Superior temporal gyrus (tissue), 1 donor: ENCODE data around the gene SIT1.

Source experiments
- DNase-seq: peaks from one replicate; pipeline ENCODE4 v3.0.0-alpha.2; 2016; ENCODE audit errors: extremely low spot score

SIT1 gene

DNA sequence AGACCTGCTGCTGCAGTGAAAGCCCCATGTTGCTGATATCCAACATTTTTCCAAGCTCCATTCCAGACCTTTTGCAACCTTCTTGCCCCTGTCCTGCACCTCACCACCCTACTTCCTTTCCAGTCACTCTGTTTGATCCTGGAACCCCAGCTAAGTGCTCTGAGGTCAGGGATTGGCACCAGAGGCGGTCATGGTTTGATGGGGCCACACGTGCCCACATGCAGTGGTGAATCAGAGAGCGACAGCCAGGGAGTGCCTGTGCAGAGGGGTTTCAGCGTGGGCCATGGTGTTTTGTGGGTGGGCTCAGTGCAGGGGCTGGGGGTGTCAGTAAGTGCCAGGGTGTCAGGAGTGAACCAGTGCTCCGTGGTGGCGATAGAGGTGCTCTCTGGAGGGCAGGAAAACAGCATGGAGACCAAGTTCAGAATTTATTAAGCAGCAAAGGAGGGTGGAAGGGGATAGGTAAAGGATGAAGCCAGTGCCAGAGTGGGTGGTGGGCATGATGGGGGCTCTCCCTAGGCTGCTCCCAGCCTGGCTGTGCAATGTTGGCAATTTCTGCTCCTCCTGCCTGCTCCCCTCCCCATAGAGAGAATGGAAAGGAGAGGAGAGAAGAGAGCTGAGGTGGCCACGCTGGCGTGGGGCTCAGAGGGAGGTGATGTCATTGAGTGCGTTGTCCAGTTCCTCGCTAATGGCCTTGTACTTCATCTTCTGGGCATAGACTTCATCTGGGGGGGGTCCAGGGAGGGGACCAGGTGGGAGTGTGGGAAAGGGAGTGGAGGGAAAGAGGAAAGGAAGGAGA lies 32.0 kb upstream of the SIT1 start:
- DNase-seq = no peak

DNA sequence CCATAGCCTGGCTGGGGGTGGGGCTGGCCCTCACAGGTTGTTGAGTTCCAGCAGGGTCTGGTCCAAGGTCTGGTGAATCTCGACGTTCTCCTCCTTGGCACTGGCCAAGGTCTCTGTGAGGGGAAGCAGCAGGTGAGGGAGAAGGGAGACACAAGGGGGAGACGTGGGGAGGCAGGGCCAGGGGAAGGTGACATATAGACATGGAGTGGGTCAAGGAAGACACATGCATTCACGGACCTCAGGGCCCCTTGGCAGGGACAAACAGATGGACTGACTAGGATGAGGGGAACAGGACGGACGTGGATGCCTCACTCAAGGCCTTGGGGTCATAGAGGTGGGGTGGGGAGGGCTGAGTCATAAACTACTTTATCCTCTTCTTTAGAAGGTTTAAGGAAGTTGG lies 31.3 kb upstream of the SIT1 start:
- DNase-seq = no peak

DNA sequence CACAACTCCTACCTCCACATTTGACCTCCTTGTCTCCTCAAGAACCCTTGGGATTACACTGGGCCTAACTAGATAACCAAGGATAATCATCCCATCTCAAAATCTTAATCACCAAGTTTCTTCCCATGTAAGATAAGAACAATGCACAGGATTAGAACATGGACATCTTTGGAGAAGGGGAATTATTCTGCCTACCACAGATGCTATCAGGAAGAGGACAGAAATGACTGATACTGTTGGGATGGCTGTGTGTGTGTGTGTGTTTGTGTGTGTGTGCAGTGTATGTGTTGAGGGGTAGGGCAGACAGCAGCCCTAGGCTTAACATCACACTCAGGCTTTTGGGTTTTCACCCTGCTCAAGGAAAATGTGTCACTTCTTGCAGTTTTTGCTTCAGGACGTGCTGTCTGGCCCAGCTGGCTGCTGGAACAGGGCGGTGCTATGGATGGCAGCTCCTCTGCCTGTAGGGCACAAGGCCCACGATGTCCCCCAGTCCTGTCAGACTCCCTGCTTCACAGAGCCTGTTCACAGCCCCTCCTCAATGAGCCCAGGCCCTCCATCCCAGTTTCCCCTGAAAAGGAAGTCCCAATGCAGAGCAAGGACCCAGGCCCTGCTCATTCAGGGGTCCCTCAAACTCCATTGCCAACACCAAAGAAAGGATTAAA lies 30.7 kb upstream of the SIT1 start:
- DNase-seq = no peak

DNA sequence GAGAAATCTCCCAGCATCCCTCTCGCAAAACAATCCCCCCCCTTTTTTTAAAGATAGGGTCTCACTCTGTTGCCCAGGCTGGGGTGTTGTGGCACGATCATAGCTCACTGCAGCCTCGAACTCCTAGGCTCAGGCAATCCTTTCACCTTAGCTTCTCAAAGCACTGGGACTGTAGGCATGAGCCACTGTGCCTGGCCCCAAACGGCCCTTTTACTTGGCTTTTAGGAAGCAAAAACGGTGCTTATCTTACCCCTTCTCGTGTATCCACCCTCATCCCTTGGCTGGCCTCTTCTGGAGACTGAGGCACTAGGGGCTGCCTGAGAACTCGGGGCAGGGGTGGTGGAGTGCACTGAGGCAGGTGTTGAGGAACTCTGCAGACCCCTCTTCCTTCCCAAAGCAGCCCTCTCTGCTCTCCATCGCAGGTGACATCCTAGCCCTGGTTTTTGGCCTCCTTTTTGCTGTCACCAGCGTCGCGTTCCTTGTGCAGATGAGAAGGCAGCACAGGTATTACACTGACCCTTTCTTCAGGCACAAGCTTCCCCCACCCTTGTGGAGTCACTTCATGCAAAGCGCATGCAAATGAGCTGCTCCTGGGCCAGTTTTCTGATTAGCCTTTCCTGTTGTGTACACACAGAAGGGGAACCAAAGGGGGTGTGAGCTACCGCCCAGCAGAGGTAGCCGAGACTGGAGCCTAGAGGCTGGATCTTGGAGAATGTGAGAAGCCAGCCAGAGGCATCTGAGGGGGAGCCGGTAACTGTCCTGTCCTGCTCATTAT lies 29.8 kb upstream of the SIT1 start:
- no peak for DNase-seq

DNA sequence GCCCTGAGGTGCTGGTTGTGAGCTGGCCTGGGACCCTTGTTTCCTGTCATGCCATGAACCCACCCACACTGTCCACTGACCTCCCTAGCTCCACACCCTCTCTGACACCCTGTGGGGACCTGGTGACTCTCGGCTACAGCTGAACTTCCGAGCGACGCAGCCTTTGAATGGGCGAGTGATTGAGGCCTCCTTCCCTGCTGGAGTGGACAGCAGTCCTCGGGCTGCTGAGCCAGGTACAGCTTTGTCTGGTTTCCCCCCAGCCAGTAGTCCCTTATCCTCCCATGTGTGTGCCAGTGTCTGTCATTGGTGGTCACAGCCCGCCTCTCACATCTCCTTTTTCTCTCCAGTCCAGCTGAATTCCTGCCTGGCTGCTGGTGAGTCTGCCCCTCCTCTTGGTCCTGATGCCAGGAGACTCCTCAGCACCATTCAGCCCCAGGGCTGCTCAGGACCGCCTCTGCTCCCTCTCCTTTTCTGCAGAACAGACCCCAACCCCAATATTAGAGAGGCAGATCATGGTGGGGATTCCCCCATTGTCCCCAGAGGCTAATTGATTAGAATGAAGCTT lies 29.1 kb upstream of the SIT1 start:
- no peak for DNase-seq

DNA sequence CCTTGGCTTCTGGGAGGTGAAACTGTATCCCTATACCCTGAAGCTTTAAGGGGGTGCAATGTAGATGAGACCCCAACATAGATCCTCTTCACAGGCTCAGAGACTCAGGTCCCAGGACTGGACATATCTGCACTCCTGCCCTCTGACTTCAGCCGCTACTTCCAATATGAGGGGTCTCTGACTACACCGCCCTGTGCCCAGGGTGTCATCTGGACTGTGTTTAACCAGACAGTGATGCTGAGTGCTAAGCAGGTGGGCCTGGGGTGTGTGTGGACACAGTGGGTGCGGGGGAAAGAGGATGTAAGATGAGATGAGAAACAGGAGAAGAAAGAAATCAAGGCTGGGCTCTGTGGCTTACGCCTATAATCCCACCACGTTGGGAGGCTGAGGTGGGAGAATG lies 28.4 kb upstream of the SIT1 start:
- DNase-seq = no peak

DNA sequence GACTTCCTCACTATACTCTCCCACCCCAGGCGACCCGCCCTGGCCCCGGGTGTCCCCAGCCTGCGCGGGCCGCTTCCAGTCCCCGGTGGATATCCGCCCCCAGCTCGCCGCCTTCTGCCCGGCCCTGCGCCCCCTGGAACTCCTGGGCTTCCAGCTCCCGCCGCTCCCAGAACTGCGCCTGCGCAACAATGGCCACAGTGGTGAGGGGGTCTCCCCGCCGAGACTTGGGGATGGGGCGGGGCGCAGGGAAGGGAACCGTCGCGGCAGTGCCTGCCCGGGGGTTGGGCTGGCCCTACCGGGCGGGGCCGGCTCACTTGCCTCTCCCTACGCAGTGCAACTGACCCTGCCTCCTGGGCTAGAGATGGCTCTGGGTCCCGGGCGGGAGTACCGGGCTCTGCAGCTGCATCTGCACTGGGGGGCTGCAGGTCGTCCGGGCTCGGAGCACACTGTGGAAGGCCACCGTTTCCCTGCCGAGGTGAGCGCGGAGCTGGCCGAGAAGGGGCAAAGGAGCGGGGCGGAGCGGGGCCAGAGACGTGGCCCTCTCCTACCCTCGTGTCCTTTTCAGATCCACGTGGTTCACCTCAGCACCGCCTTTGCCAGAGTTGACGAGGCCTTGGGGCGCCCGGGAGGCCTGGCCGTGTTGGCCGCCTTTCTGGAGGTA lies 25.1 kb upstream of the SIT1 start:
- DNase-seq = no peak

DNA sequence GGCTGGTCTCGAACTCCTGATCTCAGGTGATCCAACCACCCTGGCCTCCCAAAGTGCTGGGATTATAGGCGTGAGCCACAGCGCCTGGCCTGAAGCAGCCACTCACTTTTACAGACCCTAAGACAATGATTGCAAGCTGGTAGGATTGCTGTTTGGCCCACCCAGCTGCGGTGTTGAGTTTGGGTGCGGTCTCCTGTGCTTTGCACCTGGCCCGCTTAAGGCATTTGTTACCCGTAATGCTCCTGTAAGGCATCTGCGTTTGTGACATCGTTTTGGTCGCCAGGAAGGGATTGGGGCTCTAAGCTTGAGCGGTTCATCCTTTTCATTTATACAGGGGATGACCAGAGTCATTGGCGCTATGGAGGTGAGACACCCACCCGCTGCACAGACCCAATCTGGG lies 24.5 kb upstream of the SIT1 start:
- no peak for DNase-seq

DNA sequence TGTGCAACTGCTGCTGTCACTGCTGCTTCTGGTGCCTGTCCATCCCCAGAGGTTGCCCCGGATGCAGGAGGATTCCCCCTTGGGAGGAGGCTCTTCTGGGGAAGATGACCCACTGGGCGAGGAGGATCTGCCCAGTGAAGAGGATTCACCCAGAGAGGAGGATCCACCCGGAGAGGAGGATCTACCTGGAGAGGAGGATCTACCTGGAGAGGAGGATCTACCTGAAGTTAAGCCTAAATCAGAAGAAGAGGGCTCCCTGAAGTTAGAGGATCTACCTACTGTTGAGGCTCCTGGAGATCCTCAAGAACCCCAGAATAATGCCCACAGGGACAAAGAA lies 23.3 kb upstream of the SIT1 start:
- DNase-seq = no peak

DNA sequence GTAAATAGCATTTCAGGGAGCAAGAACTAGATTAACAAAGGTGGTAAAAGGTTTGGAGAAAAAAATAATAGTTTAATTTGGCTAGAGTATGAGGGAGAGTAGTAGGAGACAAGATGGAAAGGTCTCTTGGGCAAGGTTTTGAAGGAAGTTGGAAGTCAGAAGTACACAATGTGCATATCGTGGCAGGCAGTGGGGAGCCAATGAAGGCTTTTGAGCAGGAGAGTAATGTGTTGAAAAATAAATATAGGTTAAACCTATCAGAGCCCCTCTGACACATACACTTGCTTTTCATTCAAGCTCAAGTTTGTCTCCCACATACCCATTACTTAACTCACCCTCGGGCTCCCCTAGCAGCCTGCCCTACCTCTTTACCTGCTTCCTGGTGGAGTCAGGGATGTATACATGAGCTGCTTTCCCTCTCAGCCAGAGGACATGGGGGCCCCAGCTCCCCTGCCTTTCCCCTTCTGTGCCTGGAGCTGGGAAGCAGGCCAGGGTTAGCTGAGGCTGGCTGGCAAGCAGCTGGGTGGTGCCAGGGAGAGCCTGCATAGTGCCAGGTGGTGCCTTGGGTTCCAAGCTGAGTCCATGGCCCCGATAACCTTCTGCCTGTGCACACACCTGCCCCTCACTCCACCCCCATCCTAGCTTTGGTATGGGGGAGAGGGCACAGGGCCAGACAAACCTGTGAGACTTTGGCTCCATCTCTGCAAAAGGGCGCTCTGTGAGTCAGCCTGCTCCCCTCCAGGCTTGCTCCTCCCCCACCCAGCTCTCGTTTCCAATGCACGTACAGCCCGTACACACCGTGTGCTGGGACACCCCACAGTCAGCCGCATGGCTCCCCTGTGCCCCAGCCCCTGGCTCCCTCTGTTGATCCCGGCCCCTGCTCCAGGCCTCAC lies 22.6 kb upstream of the SIT1 start, which contains the start of gene CA9:
CA9 (plus strand) TSS at position 797 of the 893 bp plus-strand sequence; CDS start at position 829, 32 bp downstream.
- no peak for DNase-seq

DNA sequence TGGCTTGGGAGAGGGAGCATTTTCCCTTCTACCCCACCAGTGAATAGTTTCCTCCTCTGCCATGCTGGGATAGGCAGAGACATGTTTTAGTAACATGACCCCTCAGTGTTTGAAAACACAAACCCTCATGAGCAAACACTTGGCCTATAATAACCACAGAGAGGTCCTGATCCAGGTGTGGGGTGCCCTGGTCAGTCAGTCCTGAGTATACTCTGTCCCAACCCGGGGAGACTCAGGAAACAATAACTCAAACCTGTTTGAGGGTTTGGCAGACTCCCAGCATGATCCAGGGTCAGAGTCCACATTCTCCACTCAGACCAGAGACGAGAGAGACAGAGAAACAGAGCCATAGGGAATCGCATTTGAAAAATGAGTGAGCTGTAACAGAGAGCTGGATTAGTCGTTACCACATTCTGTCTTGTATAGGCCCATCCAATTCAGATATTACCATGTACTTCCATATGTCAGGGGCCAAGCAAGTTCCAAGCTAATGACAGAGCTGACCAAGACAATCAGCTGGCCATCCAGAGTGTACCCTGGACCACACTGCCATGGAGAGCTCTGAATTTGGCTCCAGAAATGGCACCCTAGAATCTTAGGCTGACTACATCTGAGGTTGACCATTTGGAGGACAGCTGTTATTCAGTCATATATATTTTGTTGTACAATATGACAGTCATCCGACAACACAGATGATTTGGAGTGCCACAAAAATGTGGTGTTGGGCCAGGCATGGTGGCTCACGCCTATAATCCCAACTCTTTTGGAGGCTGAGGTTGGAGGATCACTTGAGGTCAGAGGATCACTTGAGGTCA lies 18.8 kb upstream of the SIT1 start:
- DNase-seq = no peak

DNA sequence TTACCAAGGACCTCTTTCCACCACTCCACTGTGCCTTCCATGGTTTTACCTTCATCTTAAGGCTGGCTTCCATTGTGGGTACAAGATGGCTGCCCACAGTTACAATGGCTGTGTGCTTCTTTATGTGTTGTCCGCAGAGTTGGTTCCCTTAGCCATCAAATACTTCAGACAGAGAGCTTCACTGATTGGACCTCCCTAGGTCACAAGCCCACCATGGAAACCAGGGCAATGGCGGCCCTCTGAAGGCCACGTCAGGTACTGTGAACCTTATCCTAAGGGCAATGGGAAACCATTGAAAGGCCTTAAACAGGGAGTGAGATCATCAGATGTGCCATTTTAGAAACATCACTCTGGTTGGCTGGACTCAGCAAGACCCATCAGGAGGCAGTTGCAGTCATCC lies 17.2 kb upstream of the SIT1 start:
- no peak for DNase-seq

DNA sequence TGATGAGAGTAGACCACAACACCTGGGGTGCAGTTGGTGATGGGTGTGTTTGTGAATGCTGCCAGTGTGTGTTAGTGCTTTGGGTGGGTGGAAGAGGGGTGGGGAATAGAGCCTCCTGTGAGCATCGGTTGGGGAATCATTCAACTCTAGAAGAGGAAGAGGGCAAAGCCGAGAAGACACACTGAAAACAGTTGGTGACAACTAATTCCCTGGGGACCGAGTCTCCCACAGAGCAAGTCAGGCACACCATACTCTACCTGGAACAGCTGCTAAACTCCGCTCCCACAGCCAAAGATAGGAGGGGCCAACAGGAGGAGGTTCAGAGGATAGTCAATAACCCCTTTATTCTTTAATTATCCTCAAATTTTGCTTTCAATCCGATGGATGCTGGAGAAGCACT lies 15.8 kb upstream of the SIT1 start:
- no peak for DNase-seq

DNA sequence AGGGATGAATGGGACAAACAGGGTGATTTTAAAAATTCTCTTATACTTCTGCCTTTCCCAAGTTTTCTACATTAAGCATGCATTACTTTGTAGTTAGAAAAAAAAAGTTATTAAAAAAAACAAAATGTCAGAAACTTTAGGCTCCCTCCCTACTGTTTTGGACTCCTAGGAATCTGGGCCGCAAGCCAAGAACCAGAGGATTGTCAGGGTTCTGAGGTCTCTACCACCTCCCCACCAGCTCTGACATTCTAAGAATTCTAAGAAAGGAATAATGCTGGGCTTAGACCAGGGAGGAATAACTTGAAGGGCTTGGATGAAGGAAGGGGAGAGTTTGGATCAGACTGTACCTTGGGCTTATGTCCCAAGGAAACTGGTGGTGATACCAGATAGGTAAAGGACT lies 15.3 kb upstream of the SIT1 start:
- DNase-seq = no peak

DNA sequence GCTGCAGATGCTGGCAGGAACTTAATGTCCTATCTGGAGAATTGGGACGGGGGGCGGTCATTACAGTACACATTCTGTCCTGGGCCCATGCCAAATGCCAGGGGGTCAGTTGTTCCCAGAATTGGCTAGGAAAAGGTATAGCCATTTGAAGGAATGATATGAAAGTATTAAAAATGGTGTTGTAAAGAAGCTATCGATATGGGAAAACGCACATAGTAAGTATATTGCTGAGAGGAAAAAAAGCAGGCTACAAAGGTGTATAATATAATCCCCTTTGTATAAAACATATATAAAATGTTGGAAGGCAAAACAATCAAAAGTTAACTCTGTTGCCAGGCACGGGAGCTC lies 14.7 kb upstream of the SIT1 start:
- no peak for DNase-seq

DNA sequence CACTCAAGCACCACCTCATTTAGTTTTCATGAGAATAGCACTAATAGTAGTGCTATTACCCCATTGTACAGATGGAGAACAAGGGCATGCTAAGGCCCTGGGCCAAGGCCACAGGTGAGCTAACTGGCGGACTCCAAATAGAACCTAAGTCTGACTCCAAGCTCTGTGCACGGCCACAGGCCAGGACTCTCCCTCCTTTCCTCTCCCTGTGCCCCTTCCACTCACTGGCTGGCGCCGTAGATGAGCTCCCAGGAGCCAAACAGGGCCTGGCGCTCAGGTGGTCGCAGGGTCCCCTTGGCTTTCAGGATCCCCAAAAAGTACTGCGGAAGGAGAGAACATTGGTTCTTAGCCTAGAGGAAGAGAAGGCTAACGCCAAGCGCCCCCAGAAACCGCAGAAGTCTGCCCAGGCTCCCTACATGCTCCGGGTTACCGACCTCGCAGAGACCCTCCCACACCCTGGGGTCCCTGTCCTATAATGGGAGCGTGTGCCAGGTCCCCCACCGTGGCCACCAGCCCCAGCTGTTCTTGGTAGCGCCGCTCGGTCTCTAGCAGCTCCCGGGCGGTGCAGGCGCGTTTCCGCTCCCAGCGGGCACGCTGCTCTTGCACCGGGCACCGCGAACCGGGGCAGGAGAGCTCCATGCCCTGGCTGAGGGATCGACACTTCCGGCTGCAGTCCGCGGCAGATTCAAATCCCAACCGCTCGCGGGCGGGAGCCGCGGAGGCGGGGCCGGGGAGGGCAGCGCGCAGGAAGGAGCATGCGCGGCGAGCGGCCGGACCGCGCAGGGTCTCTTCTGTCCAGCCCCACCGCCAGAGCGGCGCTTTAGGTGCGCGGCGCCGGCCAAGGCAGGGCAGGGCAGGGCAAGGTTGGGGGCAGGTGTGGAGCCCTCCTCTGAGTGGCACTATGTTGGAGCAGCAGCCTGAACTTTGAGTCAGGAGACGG lies 14.1 kb upstream of the SIT1 start, which contains the start of gene ARHGEF39:
ARHGEF39 (minus strand) TSS at position 665 of the 940 bp plus-strand sequence; CDS start at position 639, 26 bp downstream.
- peak; percentile 57 for DNase-seq

DNA sequence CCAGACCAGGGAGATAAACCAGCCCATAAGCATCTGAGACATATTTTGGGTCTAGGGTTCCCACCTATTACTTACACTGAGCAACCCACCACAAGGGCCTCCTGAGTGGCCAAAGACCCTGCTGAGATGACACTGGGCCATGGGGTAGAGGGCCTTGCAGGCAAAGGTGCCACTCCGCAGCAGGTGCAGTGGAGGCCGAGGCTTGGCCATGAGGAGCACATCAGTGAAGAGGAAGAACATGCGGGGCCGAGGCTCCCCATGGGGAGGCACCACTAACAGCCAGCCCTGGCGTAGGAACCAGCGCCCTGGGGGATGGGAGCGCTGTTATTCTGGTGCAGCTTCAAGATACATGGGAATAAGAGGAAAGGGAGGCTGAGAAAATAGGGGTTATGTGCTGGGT lies 11.7 kb upstream of the SIT1 start:
- DNase-seq = no peak

DNA sequence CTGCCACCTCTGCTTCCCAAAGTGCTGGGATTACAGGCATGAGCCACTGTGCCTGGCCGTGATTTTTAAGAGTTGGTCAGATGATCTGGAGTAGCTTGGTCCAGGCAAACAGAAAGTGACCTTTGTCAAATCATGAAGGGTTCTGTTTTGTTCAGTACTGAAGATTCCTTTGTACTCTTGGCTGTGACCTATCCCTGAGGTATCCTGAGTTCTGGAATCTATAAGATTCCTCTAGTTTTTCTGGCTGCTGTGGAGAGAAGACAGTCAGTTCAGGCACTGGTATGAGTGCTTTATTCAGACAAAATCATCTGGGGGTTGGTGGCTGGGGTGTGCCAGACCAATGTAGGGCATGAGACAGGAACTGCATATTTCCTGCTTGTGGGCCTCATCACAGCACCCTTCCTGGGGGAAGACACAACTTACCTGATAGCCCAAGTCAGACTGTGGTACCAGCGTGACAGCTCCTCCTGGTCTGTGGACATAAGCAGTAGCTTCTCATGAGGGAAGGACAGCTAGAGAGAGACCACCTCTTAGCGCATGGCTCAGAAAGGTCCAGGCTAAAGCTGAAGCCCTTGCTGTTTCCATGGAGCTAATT lies 11.1 kb upstream of the SIT1 start:
- no peak for DNase-seq
